Measurements from ENCODE around the gene LPCAT3.

The LPCAT3 gene

GRCh38 chr12:7001921-7002591, 16.2 kb downstream of the LPCAT3 start:
- no peak for DNase-seq

DNA sequence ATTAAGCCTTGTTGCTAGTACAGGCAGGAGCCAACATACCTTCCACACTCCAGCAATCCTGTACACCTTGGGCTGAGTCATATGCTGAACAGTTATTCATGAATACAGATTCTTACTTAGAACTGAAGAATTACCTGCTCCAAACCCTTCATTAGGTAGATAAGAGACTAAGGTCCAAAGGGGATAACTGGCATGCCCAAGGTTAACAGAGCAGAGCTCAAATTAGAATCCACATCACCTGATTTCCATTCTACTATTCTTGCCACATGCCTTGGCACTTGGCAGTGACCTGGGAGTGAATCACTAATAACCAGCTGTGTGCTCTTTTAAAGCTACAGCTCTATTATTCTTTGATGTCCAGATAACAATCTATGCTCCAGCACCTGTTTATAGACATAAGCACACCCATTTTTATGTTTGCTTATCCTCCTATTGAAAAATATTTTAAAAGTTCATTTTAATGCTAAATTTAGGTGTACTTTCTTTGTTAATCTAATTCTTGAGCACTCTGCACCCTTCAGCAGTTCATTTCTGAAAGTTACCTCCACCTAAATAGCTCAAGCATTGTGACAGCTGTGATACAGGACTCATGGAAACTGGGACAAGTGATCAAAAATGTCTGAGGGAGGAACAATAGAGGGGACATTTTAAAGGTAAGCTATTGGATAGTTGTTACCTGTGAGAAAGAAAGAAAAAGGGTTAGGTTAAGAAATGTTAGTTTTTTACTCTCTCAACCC, 19.4 kb downstream of the LPCAT3 start:
- DNase-seq, result no peak

- DNase-seq, result peak in 1 of 58 donors; percentile 8
These were observed 22.2 kb downstream of the LPCAT3 start for GRCh38 chr12:6996040-6996441.

DNA sequence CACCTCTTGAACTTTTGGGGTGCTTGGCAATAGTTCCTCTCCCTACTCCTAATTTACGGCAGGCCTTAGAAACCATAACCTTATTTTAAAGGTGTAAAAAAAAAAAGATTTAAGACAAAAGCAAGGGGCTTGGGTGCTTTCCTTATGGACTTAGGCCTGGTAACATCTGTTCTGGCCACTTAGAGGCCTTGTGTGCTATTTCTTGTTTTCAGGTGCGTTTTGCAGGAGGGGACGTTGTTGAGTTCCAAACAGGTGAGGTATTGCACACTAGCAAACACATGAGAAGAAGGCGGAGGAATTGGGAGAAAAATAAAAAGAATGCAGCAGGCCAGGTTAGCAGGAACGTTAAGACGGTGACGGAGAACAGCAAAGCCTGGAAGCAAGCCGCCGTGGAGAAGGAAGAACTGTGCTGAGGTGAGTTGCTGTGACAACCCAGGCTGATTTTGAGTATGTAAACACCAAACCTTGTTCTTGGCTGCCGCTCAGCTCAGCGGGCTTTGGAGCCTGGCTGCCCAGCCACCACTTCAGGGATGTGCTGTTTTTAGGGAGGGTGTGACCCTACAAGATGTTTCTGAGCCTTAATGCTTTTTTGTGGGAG, 30.2 kb downstream of the LPCAT3 start:
- peak in 1 of 58 donors; percentile 22 for DNase-seq

DNA sequence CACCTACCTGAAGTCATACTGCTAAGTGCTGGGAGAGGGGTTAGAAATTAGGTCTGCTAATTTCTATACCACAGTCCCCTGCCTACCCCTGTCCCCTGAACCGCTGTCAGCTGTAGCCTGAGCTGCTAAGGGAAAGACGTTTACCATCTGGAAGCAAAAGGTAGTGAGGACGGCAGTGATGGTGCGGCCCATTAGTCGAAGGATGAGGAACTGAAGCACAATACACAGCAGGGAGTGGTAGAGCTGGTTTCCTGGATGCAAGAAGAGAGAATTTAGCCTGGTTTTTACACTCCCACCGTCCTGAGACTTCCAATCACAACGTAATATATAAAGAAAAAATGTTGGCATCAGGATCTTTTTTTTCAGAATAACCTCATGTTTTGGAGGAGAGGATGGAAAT, 35.7 kb downstream of the LPCAT3 start:
- no peak for DNase-seq

- DNase-seq, result no peak
These were observed 36.9 kb downstream of the LPCAT3 start for GRCh38 chr12:6981152-6982052.

- DNase-seq, result no peak
These were observed 37.5 kb downstream of the LPCAT3 start for GRCh38 chr12:6980740-6981139.

GRCh38 chr12:6980075-6980474, 38.2 kb downstream of the LPCAT3 start:
- no peak for DNase-seq

DNA sequence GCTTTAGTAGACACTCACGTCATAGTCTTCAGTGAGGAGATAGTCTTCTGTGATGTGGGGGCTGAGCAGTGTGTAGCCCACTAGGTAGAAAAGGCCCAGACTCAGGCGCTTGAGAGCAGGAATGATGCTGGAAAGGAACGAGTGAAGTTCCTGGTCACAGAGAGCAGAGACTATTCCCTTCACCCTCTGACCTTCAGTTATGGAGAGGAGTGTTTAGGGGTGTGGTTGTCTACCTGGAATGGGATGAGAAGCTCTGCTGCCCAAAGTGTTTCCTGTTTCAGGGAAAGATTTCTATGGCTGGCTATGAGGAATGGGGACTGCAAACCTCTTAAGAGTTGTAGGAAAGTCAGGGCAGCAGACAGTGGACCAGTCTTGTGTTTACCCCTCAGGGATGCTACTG, 38.8 kb downstream of the LPCAT3 start:
- DNase-seq, result no peak

DNA sequence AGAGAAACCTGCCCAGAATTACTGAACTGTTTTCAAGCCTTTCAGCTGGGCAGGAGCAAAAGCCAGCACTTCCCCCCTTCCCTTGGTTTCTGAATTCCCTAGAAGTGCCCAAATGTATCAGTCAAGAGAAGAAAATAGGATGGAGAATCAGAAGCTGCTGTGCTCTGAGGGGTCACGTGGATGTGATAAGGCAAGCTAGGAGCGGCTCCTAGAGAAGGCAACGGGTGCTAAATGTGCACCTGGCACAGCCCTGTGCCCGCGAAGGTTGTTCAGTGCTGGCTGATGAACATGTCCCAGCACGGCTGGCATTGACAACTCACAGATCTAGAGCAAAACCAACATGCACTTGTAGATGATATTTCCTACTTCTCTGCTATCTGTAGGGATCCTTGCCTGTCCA, 39.3 kb downstream of the LPCAT3 start:
- DNase-seq, result no peak

DNA sequence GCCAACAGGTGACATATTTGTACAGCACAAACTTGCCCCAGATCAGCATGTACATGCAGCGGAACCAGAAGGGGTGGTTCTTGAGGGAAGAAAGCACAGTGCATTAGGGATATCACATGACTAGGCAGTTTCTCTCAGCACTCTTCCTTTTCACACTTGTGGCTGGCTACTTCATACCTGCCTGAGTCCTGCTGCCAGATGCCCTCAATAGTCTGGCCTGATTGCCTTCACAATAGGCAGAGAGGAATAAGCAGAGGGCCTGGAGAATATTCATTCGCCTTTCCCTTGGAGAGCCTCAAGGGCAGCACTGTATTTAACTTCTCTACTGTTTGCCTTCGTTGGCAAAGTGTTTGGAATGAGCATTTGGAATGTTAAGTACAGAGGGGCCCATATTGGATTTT, 39.7 kb downstream of the LPCAT3 start:
- DNase-seq, result no peak

GRCh38 chr12:6978188-6978587, 40.1 kb downstream of the LPCAT3 start:
- no peak for DNase-seq

DNA sequence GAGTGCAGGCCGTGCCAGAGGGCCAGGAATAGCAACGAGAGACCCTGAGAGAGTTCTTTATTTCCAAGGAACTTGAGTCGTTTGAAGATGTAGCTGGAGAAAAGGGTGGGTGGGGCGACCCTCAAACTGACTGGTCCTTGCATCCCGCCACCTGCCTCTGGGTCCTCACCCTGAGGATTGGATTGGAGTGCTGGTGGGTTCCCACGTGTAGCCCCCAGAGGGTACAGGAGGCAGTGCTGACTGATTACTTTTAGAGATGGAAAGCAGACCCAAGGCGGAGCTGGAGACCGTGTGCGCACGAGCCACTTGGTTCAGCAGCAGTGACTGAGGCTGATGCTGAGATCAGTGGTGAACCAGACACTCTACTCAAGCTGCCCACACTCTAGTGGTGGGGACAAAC, 40.6 kb downstream of the LPCAT3 start:
- no peak for DNase-seq

- DNase-seq, result no peak
These were observed 42.8 kb downstream of the LPCAT3 start for GRCh38 chr12:6975297-6976032.

DNA sequence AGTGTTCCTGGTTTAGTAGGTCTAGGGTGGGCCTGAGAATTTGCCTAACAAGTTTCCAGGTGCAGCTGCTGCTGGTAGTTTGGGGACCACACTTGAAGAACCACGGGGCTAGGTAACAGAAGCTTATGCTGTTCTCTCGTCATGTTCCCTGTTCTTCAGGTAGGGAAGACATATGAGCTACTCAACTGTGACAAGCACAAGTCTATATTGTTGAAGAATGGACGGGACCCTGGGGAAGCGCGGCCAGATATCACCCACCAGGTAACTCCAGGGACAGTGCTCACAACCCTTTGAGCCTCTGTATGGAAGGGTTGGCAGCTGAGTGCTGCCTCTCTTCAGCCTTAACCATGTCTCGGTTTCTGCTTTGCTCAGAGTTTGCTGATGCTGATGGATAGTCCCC, 44.1 kb downstream of the LPCAT3 start:
- DNase-seq, result no peak

GRCh38 chr12:6970096-6970527, 48.2 kb downstream of the LPCAT3 start:
- peak in 1 of 58 donors; percentile 58 for DNase-seq

- no peak for DNase-seq
These were observed 49.9 kb downstream of the LPCAT3 start for GRCh38 chr12:6968426-6968825.

- no peak for DNase-seq
These were observed 50.6 kb downstream of the LPCAT3 start for GRCh38 chr12:6967651-6968100.

GRCh38 chr12:6966351-6966750, 51.9 kb downstream of the LPCAT3 start:
- DNase-seq, result no peak

DNA sequence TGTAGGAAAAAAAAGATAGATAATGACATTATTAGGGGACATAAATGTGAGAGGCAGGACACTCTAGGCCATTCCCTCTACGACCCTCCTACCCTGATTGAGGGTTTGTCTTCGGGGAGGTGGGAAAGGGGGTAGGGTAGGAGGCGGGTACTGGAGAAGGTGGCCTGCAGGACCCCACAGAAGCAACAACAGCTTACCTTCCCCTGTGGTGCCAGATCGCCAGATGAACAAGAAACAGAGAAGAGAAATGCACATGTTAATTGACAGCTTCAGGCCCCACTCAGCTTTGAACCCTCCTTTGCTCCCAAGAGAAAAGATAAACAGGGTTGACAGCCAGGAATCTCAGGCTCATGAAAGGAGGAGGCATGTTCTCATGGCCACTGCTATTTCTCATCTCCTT, 52.6 kb downstream of the LPCAT3 start:
- DNase-seq, result no peak
